Esophagus squamous epithelium (tissue), 5 donors: Measurements from ENCODE around the gene RAB40B. TPM values are rescaled to one million over a fixed set of nuclear protein-coding genes. Genes with fewer than 3 reads are reported as not detected.

Experiments
- DNase-seq: peaks from one replicate; lab custom pipeline; 2025; lab: John Stamatoyannopoulos, UW
- H3K27ac ChIP-seq, 4 donors: fragments of 200-600 bp; sonication (generic); one replicate each; pipeline ENCODE4 v1.5.1; 2016 to 2019; ENCODE audit warnings: mild to moderate bottlenecking in 1 of 4
- H3K27me3 ChIP-seq, 4 donors: fragments of 200-600 bp; sonication (generic); 1 replicate in 3 of 4; 2 replicates in 1 of 4; pipeline versions ENCODE4 v1.5.1 to v1.6.0; 2017 to 2021; ENCODE audit warnings: antibody characterized with exemption in 1 of 4
- H3K36me3 ChIP-seq, 3 donors: fragments of 200-600 bp; sonication (generic); one replicate each; pipeline ENCODE4 v1.5.1; 2016 to 2019
- H3K4me1 ChIP-seq, 3 donors: fragments of 200-600 bp; sonication (generic); one replicate each; pipeline ENCODE4 v1.5.1; 2017 to 2019
- H3K4me3 ChIP-seq, 4 donors: fragments of 200-600 bp; sonication (generic); 1 replicate in 3 of 4; 2 replicates in 1 of 4; pipeline ENCODE4 v1.5.1; 2016 to 2019; ENCODE audit warnings: mild to moderate bottlenecking in 2 of 4, moderate library complexity in 1 of 4
- H3K9me3 ChIP-seq, 3 donors: fragments of 200-600 bp; sonication (generic); one replicate each; pipeline ENCODE4 v1.5.1; 2016 to 2019
- POLR2A ChIP-seq, 4 donors: fragments of 450-650 bp; IDR thresholded peaks; one replicate each; pipeline ENCODE4 v1.6.1; 2017; ENCODE audit warnings: antibody characterized with exemption in 4 of 4, mild to moderate bottlenecking in 4 of 4, moderate library complexity in 3 of 4
- WGBS, 2 donors: methylation state at CpG; one replicate each; pipeline ENCODE4 v1.1.5; 2018; 5-methylcytosine and 5-hydroxymethylcytosine counted together
- intact Hi-C: fragments of 100-400 bp; cut with DNase I; formaldehyde crosslinking; loops from one replicate; pipeline ENCODE4 v1.15.0; 2022
- total RNA-seq, 4 donors: library from RNA; depleted of rRNA; stranded (reverse); fragments of >200 nt; gene quantifications; one replicate each; pipeline ENCODE4 v1.1.0, GENCODE V29; 2016
- TF ChIP-seq, protein P1 (sequence below), 6 experiments: fragments of 450-650 bp in 4 of 6; fragments of 200-600 bp in 2 of 6; sonication (generic) in 2 of 6; IDR thresholded peaks; one replicate each; pipeline ENCODE4 v1.5.1; 2016 to 2019; ENCODE audit warnings: antibody characterized with exemption in 6 of 6, mild to moderate bottlenecking in 4 of 6, moderate library complexity in 4 of 6
- donor health status: DM: yes; HTN: yes; CAD: no.

The RAB40B gene
- total RNA-seq, 4 donors from 2014 or later, result 3.4 to 20.8 (median 9.8) TPM

DNA sequence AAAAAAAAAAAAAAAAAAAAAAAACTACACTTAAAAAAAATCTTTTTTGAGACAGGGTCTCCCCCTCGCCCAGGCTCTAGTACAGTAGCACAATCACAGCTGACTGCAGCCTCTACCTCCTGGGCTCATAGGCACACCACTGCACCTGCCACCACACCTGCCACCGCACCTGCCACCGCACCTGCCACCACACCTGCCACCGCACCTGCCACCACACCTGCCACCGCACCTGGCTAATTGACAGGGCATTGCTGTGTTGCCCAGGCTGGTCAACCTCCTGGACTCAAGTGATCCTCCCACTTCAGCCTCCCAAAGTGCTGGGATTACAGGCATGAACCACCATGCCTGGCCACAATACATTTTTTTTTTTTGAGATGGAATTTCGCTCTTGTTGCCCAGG lies 32.6 kb downstream of the RAB40B start:
- peaks cover 0 to 33% (median 3%) of the 10 kb centered on the region in 3 donors for H3K36me3 ChIP-seq
- WGBS, 2 donors, result 88 to 89% methylated on average over 6 of the region's 6 CpGs
- H3K4me3 ChIP-seq, result no peak overlapping the region
- H3K27ac ChIP-seq, result no peak overlapping the region
- DNase-seq, result no peak
- TF ChIP-seq, protein P1, sequence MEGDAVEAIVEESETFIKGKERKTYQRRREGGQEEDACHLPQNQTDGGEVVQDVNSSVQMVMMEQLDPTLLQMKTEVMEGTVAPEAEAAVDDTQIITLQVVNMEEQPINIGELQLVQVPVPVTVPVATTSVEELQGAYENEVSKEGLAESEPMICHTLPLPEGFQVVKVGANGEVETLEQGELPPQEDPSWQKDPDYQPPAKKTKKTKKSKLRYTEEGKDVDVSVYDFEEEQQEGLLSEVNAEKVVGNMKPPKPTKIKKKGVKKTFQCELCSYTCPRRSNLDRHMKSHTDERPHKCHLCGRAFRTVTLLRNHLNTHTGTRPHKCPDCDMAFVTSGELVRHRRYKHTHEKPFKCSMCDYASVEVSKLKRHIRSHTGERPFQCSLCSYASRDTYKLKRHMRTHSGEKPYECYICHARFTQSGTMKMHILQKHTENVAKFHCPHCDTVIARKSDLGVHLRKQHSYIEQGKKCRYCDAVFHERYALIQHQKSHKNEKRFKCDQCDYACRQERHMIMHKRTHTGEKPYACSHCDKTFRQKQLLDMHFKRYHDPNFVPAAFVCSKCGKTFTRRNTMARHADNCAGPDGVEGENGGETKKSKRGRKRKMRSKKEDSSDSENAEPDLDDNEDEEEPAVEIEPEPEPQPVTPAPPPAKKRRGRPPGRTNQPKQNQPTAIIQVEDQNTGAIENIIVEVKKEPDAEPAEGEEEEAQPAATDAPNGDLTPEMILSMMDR (IDR thresholded peaks at IDR 0.05), result no peak
- no peak for TF ChIP-seq POLR2A (IDR thresholded peaks at IDR 0.05)
- intact Hi-C loops, result loop anchor here (10.0 kb wide), 1 partner anchor 109 kb away; no protein-coding TSS in a partner anchor
- no peaks in the 10 kb centered on the region for H3K27me3 ChIP-seq
- no peaks in the 10 kb centered on the region for H3K9me3 ChIP-seq
- peaks cover 0 to 21% (median 3%) of the 10 kb centered on the region in 3 donors for H3K4me1 ChIP-seq

- intact Hi-C loops, result loop anchor here (10.0 kb wide), 1 partner anchor 110 kb away; no protein-coding TSS in a partner anchor
Observed at GRCh38 chr17:82665217-82665616, 33.3 kb downstream of the RAB40B start.

DNA sequence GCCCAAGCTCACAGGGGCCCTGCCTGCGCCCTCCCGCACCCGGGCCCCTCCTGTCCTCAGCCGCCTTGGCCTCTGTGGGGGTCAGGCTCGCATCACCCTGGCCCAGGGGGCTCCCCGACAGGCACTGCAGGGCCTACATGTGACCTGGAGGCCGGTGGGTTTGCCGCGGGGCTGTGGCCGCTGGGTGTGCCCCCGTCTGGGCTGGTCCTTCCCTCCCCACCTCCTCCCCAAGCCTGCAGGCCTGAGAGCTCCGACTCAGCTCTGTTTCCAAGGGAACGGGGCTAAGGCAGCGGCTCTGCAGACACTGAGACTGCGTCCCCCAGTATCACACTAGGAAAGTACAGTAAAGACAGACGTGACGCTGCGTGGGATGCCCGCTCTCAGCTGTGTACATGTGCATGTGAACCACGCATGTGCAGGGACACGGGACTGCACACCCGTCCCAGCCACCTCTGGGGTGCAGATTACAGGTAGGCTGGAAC lies 33.8 kb downstream of the RAB40B start:
- Histone ChIP-seq H3K4me3 (no peak overlapping the region), H3K36me3 (peaks cover 0 to 45% (median 3%) of the 10 kb centered on the region in 3 donors), H3K9me3 (no peaks in the 10 kb centered on the region), H3K27ac (no peak overlapping the region), H3K27me3 (no peaks in the 10 kb centered on the region), H3K4me1 (peaks cover 0 to 14% (median 3%) of the 10 kb centered on the region in 3 donors)
- TF ChIP-seq, protein P1 (IDR thresholded peaks at IDR 0.05), result no peak
- no peak for TF ChIP-seq POLR2A (IDR thresholded peaks at IDR 0.05)
- intact Hi-C loops, result loop anchor here (10.0 kb wide), 1 partner anchor 110 kb away; no protein-coding TSS in a partner anchor
- 87 to 91% methylated on average over 10 to 11 of the region's 22 CpGs for WGBS, 2 donors
- DNase-seq, result no peak

More at GRCh38 chr17:82665217-82665616, 33.3 kb downstream of the RAB40B start:
- Histone ChIP-seq H3K4me3 (no peak overlapping the region), H3K4me1 (peaks cover 0 to 15% (median 3%) of the 10 kb centered on the region in 3 donors), H3K27me3 (no peaks in the 10 kb centered on the region), H3K9me3 (no peaks in the 10 kb centered on the region), H3K27ac (no peak overlapping the region), H3K36me3 (peaks cover 0 to 40% (median 3%) of the 10 kb centered on the region in 3 donors)
- WGBS, 2 donors, result 82 to 88% methylated on average over 9 to 11 of the region's 11 CpGs
- DNase-seq, result no peak
- TF ChIP-seq, protein P1 (IDR thresholded peaks at IDR 0.05), result no peak
- TF ChIP-seq POLR2A (IDR thresholded peaks at IDR 0.05), result no peak

DNA sequence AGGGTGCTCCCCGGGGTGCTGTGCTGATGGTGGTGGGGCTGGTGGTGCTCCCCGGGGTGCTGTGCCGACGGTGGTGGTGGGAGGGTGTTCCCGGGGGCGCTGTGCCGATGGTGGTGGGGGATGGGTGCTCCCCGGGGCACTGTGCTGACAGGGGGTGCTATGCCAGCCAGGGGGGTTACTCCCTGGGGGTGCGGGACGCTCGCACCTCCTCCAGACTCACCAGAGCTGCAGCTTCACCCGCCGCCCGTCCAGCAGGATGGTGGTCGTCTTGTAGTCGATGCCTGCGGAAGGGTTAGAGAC lies 34.3 kb downstream of the RAB40B start:
- peaks cover 0 to 10% (median 3%) of the 10 kb centered on the region in 3 donors for H3K4me1 ChIP-seq
- no peaks in the 10 kb centered on the region for H3K9me3 ChIP-seq
- no peaks in the 10 kb centered on the region for H3K27me3 ChIP-seq
- TF ChIP-seq POLR2A (IDR thresholded peaks at IDR 0.05), result no peak
- TF ChIP-seq, protein P1 (IDR thresholded peaks at IDR 0.05), result no peak
- intact Hi-C loops, result loop anchor here (10.0 kb wide), 1 partner anchor 111 kb away; no protein-coding TSS in a partner anchor
- no peak for DNase-seq
- no peak overlapping the region for H3K27ac ChIP-seq
- H3K4me3 ChIP-seq, result no peak overlapping the region
- WGBS, 2 donors, result 91% methylated on average over 8 of the region's 17 CpGs; no CpG with 5 or more reads in 1 of the 2 donors
- peaks cover 0 to 50% (median 3%) of the 10 kb centered on the region in 3 donors for H3K36me3 ChIP-seq

- Histone ChIP-seq H3K36me3 (peaks cover 0 to 56% (median 3%) of the 10 kb centered on the region in 3 donors), H3K27ac (no peak overlapping the region), H3K4me1 (peaks cover 0 to 4% (median under 1%) of the 10 kb centered on the region in 3 donors), H3K4me3 (no peak overlapping the region), H3K9me3 (no peaks in the 10 kb centered on the region), H3K27me3 (no peaks in the 10 kb centered on the region)
- WGBS, 2 donors, result 92 to 100% methylated on average over 1 to 10 of the region's 39 CpGs
- no peak for DNase-seq
- TF ChIP-seq, protein P1 (IDR thresholded peaks at IDR 0.05), result no peak
- TF ChIP-seq POLR2A (IDR thresholded peaks at IDR 0.05), result no peak
- intact Hi-C loops, result loop anchor here (10.0 kb wide), 1 partner anchor 111 kb away; no protein-coding TSS in a partner anchor
Observed at GRCh38 chr17:82663381-82664275, 34.9 kb downstream of the RAB40B start.
